ENCODE data around the gene BAG1.
A peak's percentile ranks its signal among the peaks of the same experiment; 100 is the strongest.

BAG1 gene

DNA sequence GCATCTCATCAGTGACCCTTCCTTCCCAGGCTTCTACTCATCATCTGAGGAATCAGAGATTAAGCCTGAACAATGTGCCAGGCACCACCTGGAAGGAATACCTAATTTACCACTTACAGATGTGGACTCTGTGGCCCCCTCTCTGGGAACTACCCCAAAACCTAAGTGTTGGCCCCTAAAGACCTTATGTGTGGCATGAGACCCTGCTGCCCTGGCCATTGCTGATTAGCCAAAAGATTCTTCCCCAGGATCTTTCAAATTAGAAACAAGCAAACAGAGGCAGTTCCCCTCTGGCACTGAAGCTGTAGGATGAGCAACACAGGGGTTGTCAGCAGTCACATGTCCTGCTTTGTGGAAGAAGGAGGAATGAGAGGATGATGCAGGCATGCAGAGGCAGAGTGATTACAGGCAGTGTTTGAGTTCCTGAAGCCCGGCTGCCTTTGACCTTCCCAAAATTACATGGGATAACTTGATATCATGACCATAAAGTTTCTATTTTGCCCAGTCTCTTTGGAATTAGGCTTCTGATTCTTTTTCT, 14.0 kb downstream of the BAG1 start:
- H3K9ac ChIP-seq (ENCODE audit: low read length): peak overlapping the region; percentile 78
- no peak overlapping the region for H4K91ac ChIP-seq (ENCODE audit: low read length)
- peaks cover 3% of the 10 kb centered on the region for H3K4me1 ChIP-seq (ENCODE audit: control insufficient read depth, insufficient read depth, low read depth, low read length)

DNA sequence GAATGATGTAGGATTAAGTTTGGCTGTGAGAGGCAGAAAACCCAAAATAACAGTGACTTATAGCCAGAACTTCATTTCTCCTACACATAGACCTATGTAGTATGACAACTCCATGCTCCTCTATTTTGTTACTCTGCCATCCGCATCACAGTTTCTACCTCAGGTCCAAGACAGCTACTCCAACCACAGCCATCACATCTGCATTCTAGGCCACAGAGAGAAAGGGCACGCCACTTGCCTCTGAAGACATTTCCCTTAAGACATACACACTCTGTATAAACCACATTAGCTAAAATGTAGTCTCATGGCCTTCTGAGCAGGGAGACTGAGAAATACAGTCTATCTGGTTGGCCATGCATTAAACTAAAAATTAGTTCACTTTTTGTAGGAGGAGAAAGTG, 14.5 kb downstream of the BAG1 start:
- H2AK5ac ChIP-seq (ENCODE audit: low read length, severe bottlenecking): no peak overlapping the region
- H2BK120ac ChIP-seq (ENCODE audit: low read depth, low read length): no peak overlapping the region

More for the DNA sequence above, 14.0 kb downstream of the BAG1 start:
- no peak overlapping the region for H2BK5ac ChIP-seq (ENCODE audit: low read depth, low read length, poor library complexity, severe bottlenecking)
- no peak overlapping the region for H3K18ac ChIP-seq (ENCODE audit: low read depth in 1 of 2, low read length in 2 of 2)
- H3K4ac ChIP-seq (ENCODE audit: low read depth in 1 of 2, low read length in 2 of 2): no peak overlapping the region
- no peak overlapping the region for H3K14ac ChIP-seq (ENCODE audit: low read length in 2 of 2)
- H3K4me3 ChIP-seq (ENCODE audit: insufficient read depth in 1 of 2, low read depth in 1 of 2, low read length in 2 of 2): no peak overlapping the region
- no peak overlapping the region for H2AK5ac ChIP-seq (ENCODE audit: low read length, severe bottlenecking)
- H3K36me3 ChIP-seq (ENCODE audit: control insufficient read depth in 1 of 2, insufficient read depth in 2 of 2, low read depth in 1 of 2, low read length in 2 of 2): peaks cover 28 to 43% of the 10 kb centered on the region in 2 experiments
- H3K27me3 ChIP-seq (ENCODE audit: control insufficient read depth in 1 of 2, insufficient read depth in 1 of 2, low read length in 2 of 2): no peaks in the 10 kb centered on the region
- H2BK12ac ChIP-seq (ENCODE audit: low read length in 2 of 2): peak overlapping the region in 1 of 2 experiments; percentile 39
- H4K8ac ChIP-seq (ENCODE audit: low read length): no peak overlapping the region
- H2AFZ ChIP-seq (ENCODE audit: low read depth, low read length): no peak overlapping the region
- no peaks in the 10 kb centered on the region for H3K9me3 ChIP-seq (ENCODE audit: control insufficient read depth, low read length)
- H3K4me2 ChIP-seq (ENCODE audit: low read length, poor library complexity, severe bottlenecking): no peak overlapping the region
- no peak overlapping the region for H2BK120ac ChIP-seq (ENCODE audit: low read depth, low read length)
- no CpG with 5 or more reads among the region's 1 CpG for WGBS
- no peak overlapping the region for H2BK15ac ChIP-seq (ENCODE audit: low read depth, poor library complexity, severe bottlenecking)
- no peak overlapping the region for H3K23ac ChIP-seq (ENCODE audit: low read length in 2 of 2)
- no peak overlapping the region for H3K27ac ChIP-seq (ENCODE audit: low read length, poor library complexity, severe bottlenecking)
- peak; percentile 60 for DNase-seq
- H3K79me1 ChIP-seq (replicated peaks; ENCODE audit: low read length, poor library complexity, severe bottlenecking): peaks cover 3% of the 10 kb centered on the region

DNA sequence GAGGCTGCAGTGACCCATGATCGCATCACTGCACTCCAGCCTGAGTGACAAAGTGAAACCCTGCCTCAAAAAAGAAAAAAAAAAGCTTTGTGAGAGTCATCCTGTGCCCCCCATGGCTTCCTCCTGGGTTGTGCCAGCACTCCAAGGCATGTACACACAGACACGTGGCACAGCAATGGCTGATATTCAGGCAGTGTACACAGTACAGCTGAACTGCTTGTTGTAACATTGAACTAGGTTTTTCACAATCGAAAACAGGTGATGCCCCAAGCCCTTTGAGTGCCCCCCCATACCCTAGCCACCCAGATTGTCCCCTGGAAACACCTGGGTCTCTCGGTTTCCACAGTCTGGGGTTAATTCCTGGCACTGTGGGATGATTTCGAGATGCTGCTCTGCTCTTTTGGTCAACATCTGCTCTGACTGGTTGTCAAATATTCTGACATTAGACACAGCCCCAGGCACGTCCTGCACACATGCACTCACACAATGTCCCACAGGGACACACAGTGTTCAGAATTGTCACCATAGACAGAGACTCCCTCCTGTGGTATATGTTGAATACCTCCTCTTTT, 15.3 kb downstream of the BAG1 start:
- Histone ChIP-seq H4K91ac (ENCODE audit: low read length) (no peak overlapping the region), H3K4ac (ENCODE audit: low read depth in 1 of 2, low read length in 2 of 2) (no peak overlapping the region), H2BK12ac (ENCODE audit: low read length in 2 of 2) (no peak overlapping the region), H3K4me1 (ENCODE audit: control insufficient read depth, insufficient read depth, low read depth, low read length) (peaks cover 6% of the 10 kb centered on the region), H3K36me3 (ENCODE audit: control insufficient read depth in 1 of 2, insufficient read depth in 2 of 2, low read depth in 1 of 2, low read length in 2 of 2) (peaks cover 15 to 29% of the 10 kb centered on the region in 2 experiments), H2BK5ac (ENCODE audit: low read depth, low read length, poor library complexity, severe bottlenecking) (no peak overlapping the region), H3K79me1 (replicated peaks; ENCODE audit: low read length, poor library complexity, severe bottlenecking) (no peaks in the 10 kb centered on the region), H3K23ac (ENCODE audit: low read length in 2 of 2) (no peak overlapping the region), H2BK120ac (ENCODE audit: low read depth, low read length) (no peak overlapping the region), H2AFZ (ENCODE audit: low read depth, low read length) (no peak overlapping the region), H3K4me2 (ENCODE audit: low read length, poor library complexity, severe bottlenecking) (no peak overlapping the region), H3K27me3 (ENCODE audit: control insufficient read depth in 1 of 2, insufficient read depth in 1 of 2, low read length in 2 of 2) (no peaks in the 10 kb centered on the region), H3K9ac (ENCODE audit: low read length) (no peak overlapping the region), H3K18ac (ENCODE audit: low read depth in 1 of 2, low read length in 2 of 2) (no peak overlapping the region), H3K9me3 (ENCODE audit: control insufficient read depth, low read length) (no peaks in the 10 kb centered on the region), H3K27ac (ENCODE audit: low read length, poor library complexity, severe bottlenecking) (no peak overlapping the region), H4K8ac (ENCODE audit: low read length) (no peak overlapping the region), H2AK5ac (ENCODE audit: low read length, severe bottlenecking) (no peak overlapping the region), H3K4me3 (ENCODE audit: insufficient read depth in 1 of 2, low read depth in 1 of 2, low read length in 2 of 2) (no peak overlapping the region), H2BK15ac (ENCODE audit: low read depth, poor library complexity, severe bottlenecking) (no peak overlapping the region), H3K14ac (ENCODE audit: low read length in 2 of 2) (no peak overlapping the region)
- DNase-seq: no peak
- WGBS: 96% methylated on average over 6 of the region's 6 CpGs

More for the DNA sequence above, 14.5 kb downstream of the BAG1 start:
- WGBS: 94% methylated on average over 2 of the region's 2 CpGs
- no peak overlapping the region for H2BK12ac ChIP-seq (ENCODE audit: low read length in 2 of 2)
- no peak overlapping the region for H3K4ac ChIP-seq (ENCODE audit: low read depth in 1 of 2, low read length in 2 of 2)
- H3K36me3 ChIP-seq (ENCODE audit: control insufficient read depth in 1 of 2, insufficient read depth in 2 of 2, low read depth in 1 of 2, low read length in 2 of 2): peaks cover 23 to 37% of the 10 kb centered on the region in 2 experiments
- no peak overlapping the region for H3K23ac ChIP-seq (ENCODE audit: low read length in 2 of 2)
- H4K8ac ChIP-seq (ENCODE audit: low read length): no peak overlapping the region
- H3K79me1 ChIP-seq (replicated peaks; ENCODE audit: low read length, poor library complexity, severe bottlenecking): peaks cover 3% of the 10 kb centered on the region
- no peak overlapping the region for H3K14ac ChIP-seq (ENCODE audit: low read length in 2 of 2)
- H3K27me3 ChIP-seq (ENCODE audit: control insufficient read depth in 1 of 2, insufficient read depth in 1 of 2, low read length in 2 of 2): no peaks in the 10 kb centered on the region
- no peaks in the 10 kb centered on the region for H3K9me3 ChIP-seq (ENCODE audit: control insufficient read depth, low read length)
- no peak overlapping the region for H4K91ac ChIP-seq (ENCODE audit: low read length)
- no peak overlapping the region for H2AFZ ChIP-seq (ENCODE audit: low read depth, low read length)
- no peak overlapping the region for H2BK15ac ChIP-seq (ENCODE audit: low read depth, poor library complexity, severe bottlenecking)
- no peak for DNase-seq
- peak overlapping the region; percentile 78 for H3K9ac ChIP-seq (ENCODE audit: low read length)
- H3K4me3 ChIP-seq (ENCODE audit: insufficient read depth in 1 of 2, low read depth in 1 of 2, low read length in 2 of 2): no peak overlapping the region
- peaks cover 6% of the 10 kb centered on the region for H3K4me1 ChIP-seq (ENCODE audit: control insufficient read depth, insufficient read depth, low read depth, low read length)
- H3K18ac ChIP-seq (ENCODE audit: low read depth in 1 of 2, low read length in 2 of 2): no peak overlapping the region
- H3K27ac ChIP-seq (ENCODE audit: low read length, poor library complexity, severe bottlenecking): no peak overlapping the region
- no peak overlapping the region for H3K4me2 ChIP-seq (ENCODE audit: low read length, poor library complexity, severe bottlenecking)
- no peak overlapping the region for H2BK5ac ChIP-seq (ENCODE audit: low read depth, low read length, poor library complexity, severe bottlenecking)

DNA sequence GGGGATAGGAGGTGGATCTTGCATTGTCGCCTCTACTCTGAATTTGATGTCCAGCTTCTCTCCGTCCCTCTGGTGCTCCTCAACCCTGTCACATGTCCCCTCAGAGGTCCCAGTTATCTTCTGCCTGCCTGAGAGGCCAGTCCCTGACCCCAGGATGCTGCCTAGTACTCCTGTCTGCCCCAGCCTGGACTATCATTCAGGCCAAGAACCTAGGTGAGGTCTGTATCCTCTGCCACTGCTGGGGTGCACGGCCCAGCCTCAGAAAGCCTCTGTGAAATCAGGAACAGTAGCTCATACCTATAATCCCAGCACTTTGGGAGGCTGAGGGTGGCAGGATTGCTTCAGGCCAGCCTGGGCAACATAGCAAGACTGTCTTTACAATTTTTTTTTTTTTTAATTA, 15.9 kb downstream of the BAG1 start:
- Histone ChIP-seq H4K91ac (ENCODE audit: low read length) (no peak overlapping the region), H3K4ac (ENCODE audit: low read depth in 1 of 2, low read length in 2 of 2) (no peak overlapping the region), H3K9me3 (ENCODE audit: control insufficient read depth, low read length) (no peaks in the 10 kb centered on the region), H3K14ac (ENCODE audit: low read length in 2 of 2) (no peak overlapping the region), H3K23ac (ENCODE audit: low read length in 2 of 2) (no peak overlapping the region), H4K8ac (ENCODE audit: low read length) (no peak overlapping the region), H2BK15ac (ENCODE audit: low read depth, poor library complexity, severe bottlenecking) (no peak overlapping the region), H3K4me2 (ENCODE audit: low read length, poor library complexity, severe bottlenecking) (no peak overlapping the region), H3K18ac (ENCODE audit: low read depth in 1 of 2, low read length in 2 of 2) (no peak overlapping the region), H3K4me1 (ENCODE audit: control insufficient read depth, insufficient read depth, low read depth, low read length) (peaks cover 6% of the 10 kb centered on the region), H3K79me1 (replicated peaks; ENCODE audit: low read length, poor library complexity, severe bottlenecking) (no peaks in the 10 kb centered on the region), H3K27me3 (ENCODE audit: control insufficient read depth in 1 of 2, insufficient read depth in 1 of 2, low read length in 2 of 2) (no peaks in the 10 kb centered on the region), H3K27ac (ENCODE audit: low read length, poor library complexity, severe bottlenecking) (no peak overlapping the region), H2BK120ac (ENCODE audit: low read depth, low read length) (no peak overlapping the region), H3K4me3 (ENCODE audit: insufficient read depth in 1 of 2, low read depth in 1 of 2, low read length in 2 of 2) (no peak overlapping the region), H2AFZ (ENCODE audit: low read depth, low read length) (no peak overlapping the region), H2BK12ac (ENCODE audit: low read length in 2 of 2) (no peak overlapping the region), H2BK5ac (ENCODE audit: low read depth, low read length, poor library complexity, severe bottlenecking) (no peak overlapping the region), H2AK5ac (ENCODE audit: low read length, severe bottlenecking) (no peak overlapping the region), H3K36me3 (ENCODE audit: control insufficient read depth in 1 of 2, insufficient read depth in 2 of 2, low read depth in 1 of 2, low read length in 2 of 2) (peaks cover 15 to 23% of the 10 kb centered on the region in 2 experiments), H3K9ac (ENCODE audit: low read length) (no peak overlapping the region)
- DNase-seq: no peak
- WGBS: 90% methylated on average over 3 of the region's 3 CpGs
